HG03060 (cell line): ENCODE data around the gene UST.
"Not testable (repeated sequence)": the region's sequence is repeated elsewhere in the genome, so short reads cannot be mapped to it uniquely, and the experiment has no call there.

ENCODE experiments used
- ATAC-seq: cut with Tn5 transposase; IDR thresholded peaks from one replicate; pipeline ENCODE4 v1.9.1; 2021; ENCODE audit warnings: low read depth, moderate number of reproducible peaks; ENCODE audit not compliant: unreplicated experiment

UST gene

DNA sequence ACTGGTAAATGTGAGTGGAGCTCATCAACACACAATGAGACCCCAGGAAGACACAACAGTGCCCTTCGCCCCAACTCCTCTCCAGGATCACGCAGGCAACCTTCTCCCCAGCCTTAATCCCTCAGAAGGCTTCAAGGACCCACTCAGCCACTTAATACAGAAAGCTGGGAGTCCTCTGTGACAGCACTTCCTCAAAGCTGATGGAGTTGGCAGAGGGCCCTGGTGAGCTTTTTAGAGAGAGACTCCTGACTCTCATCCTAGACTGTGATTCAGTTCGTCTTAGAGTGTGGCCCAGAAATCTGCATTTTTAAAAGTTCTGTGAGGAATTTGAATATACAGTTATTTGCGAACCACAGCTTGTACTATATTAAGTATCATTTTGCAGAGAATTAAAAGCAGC is 187.7 kb downstream of the UST start:
- ATAC-seq = no peak

DNA sequence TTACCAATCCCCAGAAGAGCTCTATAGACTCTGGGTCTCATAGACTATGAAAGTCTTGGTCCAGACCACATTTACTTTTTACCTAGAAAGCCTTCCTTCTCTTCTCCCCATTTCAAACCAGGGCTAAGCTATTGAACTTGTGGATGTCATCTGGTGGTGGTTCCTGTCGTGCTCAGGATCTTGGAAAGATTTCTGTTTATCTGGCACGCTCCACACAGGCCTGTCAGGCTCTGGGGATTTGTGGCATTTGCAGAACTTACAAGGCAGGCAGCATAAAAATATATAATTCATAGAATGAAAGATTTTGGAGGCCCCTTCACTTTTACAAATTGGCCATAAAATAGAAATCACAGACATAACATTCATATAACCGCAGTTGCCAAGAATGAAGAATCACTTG is 188.1 kb downstream of the UST start:
- ATAC-seq = no peak

DNA sequence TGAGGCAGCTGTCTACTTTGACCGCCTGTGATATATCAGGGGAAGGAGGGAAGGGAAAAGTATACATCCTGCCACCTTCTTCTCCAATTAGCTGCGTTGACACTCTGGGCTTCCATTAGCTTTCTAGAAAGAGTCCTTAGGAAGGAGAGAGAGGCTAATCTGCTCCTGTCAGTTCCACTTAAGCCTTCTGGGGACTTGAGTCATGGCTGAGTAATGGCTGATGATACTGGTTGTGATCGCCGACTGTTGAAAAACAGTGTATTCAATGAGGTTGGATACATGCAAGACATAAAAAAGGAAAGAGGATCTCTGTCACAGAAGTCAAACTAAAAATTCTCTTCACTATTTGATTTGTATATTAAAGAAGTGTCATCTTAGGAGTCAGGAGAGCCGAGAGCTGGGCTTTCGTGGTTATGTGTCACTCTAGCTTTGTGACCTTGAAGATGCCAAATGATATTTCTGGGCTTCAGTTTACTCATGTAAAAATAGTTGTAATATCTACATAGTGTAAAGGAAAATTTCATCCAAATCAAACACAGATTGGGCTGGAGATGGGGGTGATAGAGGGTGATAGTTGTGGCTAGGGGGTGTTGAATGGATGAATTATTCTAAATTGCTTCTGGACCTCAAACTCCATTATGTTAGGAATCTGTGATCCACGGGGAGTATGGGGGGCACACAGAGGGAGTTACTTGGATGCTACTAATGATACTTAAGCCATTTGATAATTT is 189.0 kb downstream of the UST start:
- ATAC-seq = no peak

DNA sequence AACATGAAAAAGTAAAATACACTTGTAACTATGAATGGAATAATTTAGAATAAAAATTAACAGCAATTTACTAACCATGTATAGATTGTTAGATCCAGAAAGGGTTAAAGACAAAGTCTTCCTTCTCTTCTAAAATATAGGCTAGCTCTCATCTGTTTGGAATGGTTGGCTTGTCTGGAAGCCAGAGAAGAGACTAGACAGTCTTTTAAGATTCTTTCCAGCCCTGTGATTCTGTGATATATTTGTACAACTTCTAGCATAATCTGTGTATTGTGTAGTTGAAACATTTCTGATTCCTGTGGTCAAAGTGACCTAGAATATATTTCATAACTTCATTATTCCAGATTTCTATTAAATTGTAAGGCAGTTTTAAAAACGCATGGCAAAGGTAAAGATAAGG is 196.6 kb downstream of the UST start:
- ATAC-seq = no peak

DNA sequence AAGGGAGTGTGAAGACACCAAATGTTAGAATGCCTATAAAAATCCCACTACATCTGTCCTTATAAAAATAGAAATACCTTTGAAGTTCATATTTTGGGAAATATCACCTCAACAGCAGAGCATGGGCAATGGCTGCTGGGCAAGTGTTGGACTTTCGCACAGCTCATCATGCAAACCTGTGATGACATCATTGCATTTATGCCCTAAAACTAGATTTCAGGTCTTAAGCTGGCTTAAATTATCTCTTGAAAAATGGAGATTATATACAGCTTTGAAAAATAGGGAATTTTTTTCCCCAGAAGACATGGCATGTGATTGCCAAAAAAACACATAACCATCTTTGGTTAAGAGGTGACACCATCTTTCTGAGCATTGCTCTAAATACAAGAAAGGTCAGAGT is 197.8 kb downstream of the UST start:
- ATAC-seq = no peak

DNA sequence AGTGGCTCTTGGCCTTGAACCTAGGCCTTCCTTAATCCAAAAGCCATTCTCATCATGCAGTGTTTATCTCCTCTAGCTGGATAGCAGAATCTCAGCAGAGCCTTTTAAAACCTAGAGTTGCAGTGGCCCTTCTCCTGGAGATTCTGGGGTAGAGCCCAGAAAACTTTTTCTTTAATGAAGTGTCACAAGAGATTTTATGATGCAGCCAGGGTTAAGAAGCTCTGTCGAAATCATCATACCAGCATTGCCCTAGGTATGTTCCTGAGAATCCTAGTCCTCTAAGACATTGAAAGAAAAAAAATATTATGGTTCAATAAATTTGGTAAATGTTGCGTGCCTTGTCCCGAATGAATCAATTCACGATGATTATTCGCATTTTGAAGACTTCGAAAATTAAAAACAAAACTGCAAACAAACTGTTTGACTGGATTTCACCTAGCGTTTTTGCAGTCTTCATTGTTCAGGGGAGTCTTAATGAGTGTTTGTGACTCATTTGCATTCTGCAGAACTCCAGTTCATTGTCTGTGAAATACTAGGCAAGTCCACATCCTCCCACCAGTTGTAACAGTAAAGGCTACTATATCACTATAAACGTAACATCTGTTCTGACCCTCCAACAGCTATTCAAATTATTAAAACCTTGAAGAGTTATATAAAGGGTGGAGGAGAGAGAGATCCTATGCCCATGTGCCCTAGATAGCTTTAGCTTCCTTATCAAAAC is 198.6 kb downstream of the UST start:
- no peak for ATAC-seq

DNA sequence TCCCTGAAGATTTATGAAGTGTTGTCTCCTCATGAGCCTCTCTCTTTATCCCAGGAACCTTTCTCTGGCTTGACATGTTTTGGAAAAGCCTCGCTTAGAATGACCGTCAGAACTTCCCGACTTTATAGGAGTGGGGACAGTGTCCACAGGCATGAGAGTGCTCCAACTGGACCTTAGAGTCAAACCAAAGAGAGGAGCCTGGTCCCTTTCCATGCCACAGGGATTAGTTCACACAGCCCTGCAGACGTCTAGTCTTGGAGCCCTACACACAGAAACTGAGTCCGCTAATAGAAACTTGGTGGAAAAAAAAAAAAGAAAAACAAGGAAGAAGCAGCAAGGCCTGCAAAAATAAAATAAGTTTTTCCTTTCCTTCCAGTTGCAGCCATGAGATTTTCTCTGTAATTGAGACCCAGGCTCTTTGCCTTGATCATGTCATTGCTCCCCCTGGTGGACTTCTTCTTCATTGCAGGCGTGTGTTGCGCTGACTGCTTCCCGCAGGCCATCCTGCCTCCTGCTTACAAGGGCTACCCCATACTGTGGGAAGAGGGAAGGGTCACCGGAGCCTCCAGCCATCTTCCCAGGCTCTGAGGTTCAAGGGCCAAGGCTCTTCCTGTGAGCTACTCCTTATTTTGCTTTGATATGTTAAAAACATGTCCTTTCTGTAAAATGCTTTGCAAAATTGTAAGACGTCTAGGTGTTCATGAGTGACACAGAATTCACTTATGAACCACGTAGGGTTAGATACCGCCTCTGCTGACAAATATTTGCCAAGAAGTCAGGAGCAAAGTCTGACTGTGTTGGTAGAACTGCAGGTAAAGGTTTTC is 201.0 kb downstream of the UST start:
- no peak for ATAC-seq

DNA sequence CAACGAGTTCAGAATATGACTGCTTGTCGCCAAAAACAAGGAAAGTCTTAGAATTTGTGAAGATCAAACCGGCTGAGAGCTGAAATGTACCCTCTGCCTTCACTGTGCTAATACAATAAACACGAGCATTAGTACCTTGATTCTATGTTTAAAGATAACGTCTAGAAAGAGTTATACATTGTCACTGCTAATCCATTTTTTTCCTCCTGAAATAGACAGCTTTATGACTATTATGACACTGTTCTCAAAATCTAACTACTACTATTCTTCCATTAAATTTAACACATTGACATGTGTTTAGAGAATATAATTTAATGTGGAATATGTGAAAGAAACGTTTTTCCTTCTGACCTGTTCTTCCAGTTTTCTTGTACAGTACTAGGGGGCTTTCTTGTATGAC is 204.8 kb downstream of the UST start:
- no peak for ATAC-seq

DNA sequence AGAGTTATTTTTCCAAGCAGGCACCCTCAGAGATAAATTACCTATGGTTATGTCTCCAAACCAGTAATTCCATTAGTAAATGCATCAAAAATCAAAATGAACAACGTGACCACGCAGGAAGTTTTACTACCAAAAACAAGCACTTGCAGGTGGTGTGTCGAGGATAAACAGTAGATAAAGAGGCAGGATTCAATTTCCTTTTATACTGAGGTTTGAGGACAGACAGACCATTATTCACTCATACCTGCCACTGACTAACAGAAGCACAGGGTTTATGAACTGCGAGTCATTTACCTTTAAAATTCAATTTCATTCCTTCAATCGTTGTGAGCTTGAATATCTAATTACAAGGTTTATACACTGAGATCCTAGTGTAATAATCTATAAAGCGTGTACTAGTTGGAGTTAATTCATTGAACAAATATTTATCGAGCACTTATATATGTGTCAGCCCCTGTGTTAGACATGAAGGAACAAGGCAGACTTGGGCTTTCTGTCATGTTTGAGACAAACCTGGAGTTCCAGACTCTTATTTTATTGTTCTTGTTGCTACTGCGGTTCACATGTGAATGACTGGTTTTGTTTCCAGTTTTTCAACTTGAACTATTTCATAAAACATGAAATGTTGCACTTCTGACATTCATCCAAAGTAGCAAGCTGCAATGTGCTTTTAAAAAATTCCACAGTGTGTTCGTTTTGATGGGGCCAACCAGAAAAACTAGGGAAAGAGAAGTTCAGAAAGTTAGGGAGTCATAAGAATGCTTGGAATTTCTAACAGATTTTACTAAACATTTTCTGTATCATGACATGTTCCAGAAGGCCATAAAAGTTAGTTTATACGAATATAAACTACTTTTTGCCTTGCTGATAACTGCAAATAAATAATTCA is 205.6 kb downstream of the UST start:
- no peak for ATAC-seq

DNA sequence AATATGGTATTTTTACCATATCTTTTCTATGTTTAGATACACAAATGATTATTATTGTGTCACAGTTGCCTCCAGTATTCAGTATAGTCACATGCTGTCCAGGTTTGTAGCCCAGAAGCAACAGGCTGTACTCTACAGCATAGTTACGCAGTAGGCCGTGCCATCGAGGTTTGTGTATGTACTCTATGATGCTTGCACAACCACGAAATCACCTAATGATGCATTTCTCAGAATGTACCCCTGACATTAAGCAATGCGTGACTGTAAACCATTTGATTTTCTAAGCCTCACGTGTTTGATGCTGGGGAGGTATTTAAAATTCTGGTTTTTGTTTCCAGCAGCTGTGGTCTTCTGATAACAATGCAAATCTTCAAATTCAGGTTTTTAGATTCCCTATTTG is 207.6 kb downstream of the UST start:
- ATAC-seq = no peak

DNA sequence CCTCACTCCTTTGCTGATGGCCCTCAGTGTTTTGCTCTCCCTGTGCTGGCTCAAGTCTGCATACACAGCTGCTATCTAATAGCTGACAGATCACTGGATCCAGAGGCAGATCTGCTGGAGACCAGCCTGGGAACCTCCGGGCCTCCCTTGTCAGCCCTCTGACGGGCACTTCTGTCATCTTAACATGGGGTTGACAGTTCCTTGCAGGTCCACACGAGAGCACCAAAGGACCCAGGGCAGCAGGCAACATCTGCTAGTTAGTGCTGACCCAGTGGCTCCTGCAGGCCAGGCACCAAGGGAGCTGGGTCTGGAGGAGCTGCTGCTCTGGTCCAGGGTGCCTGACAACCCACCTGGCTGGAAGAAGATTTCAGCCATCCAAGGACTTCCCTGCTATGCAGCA is 208.1 kb downstream of the UST start:
- no peak for ATAC-seq

DNA sequence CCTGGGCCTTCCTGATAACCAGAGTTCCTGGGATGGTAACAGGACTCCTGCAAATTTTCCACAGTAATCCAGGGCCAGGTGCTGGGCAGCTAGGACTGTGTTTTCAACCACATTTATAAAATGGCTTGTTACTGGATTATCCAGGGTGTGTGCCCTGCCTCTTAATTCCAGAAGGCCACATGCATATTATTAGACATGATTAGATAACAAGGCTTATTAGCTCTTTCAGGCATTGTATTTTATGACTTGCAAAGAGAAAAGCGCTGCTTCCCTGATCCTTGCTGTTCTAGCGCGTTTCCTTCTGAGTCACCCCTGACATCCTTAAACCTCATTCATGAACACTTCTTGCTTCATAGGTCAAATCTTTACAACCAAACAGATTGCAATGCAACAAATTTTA is 208.6 kb downstream of the UST start:
- ATAC-seq = no peak

DNA sequence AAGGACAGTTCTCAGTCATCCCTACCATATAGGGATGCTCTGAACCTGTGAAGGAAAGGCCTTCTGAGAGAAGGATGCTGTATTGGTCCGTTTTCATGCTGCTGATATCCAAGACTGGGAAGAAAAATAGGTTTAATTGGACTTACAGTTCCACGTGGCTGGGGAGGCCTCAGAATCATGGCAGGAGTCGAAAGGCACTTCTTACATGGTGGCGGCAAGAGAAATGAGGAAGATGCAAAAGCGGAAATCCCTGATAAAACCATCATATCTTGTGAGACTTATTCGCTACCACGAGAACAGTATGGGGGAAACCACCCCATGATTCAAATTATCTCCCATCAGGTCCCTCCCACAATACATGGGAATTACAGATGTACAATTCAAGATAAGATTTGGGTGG is 209.3 kb downstream of the UST start:
- not testable (repeated sequence) for ATAC-seq

DNA sequence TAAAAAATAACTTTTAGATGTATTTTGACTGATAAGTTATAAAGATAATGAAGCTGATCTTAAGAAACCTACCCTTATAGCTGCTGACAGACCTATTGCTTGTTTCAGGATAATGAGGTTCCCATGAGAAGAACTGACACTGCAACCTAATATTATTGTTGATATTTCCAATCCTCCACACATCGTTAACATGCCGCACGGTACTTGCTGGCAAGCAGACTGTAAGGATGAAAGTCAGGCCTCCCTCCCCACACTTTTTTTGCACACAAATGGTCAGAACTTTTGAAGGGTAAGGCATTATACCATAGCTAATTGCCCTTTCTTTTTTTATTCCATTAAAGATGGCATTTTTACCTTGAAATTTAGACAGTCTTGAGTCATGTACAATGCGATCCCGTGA is 210.9 kb downstream of the UST start:
- no peak for ATAC-seq

DNA sequence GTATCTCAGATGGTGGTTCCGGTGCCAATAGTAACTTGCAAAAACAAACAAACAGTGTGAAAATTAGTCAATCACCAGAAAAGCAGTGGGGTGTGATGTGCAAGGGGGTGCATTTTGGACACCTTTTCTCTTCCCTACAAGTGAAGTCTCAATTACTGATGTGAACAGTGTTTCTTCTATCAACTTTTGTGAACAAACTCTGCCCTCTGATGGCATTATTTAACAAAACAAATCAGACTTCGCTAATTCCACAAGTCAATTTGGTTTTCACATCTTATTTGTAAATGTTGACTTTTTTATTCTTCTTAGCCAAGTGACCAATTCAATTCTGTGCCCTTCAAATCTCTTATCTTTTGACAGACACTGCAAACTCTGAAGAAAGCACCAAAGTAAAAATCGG is 212.2 kb downstream of the UST start:
- ATAC-seq = no peak

DNA sequence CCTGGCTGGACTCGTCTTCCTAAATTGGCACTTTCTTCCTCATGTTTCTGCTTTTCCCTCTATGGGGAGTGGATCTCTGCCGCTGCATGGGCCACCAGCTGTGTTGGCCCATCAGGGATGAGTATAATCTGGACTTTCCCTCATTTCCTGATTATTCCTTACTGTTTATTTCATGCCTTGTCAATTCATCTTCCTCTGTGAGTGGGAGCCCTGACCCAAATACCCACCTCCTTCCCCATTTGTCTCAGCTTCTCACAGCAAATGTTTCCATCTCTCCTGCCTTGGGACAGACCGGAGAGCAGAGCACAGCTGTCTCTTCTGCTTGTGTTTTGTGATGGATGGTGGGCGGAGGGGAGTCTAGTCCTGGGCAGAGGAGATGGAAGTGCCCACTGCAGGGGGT is 212.7 kb downstream of the UST start:
- ATAC-seq = no peak

DNA sequence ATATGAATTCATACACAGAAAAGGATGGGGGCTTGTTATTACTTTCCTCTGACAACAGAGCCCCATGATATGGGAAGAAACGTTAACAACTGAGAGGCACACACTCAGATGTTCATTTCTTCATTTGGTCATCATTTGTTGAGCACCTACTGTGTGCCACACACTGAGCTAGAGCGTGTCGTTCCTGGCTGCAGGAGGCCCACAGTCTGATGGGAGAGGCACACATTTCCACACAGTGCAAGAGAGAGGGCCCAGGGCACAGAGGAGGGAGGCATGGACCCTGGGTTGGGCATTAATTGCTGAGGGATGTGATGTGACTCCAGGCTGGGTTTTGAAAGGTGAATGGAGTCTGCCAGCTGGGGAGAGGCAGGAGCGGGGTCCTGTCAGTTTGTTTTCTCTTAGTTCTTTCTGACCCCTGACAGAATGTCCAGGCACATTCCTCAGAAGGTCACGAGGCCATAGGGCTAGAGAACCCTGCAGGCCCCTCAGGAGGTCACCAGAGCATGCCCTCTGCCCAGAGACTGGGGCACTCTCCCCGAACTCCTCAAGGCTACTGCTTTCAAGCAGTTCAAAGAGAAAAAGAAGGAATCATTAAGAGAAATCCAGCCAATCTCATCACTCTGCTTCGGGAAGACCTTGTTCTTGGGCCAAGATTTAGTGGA is 216.2 kb downstream of the UST start:
- no peak for ATAC-seq

DNA sequence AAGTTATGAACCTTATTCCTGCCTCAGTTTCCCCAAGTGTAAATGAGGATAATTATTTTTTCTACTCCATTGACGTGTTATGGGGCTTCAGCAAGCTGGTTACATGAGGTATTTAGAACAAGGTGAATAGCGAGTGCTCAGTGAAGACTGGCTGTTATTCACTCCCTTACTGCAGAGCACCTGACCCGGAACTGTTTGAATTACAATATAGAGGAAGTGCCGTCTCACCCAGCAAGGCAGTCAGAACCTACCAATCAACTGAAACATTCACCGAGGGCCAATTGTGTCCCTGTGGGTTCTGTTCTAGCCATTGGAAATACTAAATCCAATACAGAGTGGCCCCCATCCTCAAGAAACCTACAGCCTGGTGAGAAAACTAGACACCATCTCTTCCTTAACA is 216.9 kb downstream of the UST start:
- ATAC-seq = no peak

DNA sequence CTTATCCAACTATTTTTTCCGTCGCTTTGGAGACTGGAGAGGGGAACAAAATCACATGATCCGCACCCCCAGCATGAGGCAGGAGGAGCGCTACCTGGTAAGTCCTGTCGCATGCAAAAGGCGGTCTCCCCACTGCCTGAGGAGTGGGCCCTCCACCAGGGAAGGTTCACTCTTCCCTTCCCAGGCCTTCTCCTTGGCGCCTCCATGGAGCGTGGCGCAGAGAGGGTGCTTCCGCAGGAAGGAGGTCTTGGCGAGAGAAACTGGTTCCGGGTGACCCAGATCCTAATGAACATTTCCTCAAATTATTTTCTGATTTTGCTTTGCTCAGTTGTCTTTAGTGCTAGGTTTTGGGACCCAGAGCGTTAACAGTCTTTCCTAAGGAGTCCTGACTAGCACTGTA is 217.6 kb downstream of the UST start:
- no peak for ATAC-seq

DNA sequence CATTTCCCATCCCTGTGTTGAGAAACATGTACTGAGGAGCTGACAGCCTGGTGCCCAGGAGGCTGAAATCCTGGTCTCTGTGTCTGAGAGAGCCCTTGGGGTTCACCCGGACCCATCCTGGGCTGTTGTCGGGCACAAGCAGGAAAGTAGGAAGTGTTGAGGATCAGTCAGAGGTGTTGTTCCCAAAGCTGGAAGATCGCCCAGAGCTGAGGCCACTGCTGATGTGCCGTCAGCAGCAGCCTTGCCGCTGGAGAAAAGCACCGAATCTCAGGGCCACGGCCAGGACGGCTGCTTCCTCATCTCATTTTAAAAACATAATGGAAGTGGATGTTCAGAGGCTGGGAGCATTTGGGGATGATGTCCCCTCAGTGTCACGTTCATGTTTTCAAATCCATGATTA is 218.5 kb downstream of the UST start:
- ATAC-seq = no peak
